HG02588 (cell line): Measurements from ENCODE around the gene VSTM4.
A peak's percentile ranks its signal among the peaks of the same experiment; 100 is the strongest.

Experiments
- ATAC-seq: cut with Tn5 transposase; IDR thresholded peaks from one replicate; pipeline ENCODE4 v1.9.1; 2021; ENCODE audit warnings: mild to moderate bottlenecking, moderate library complexity; ENCODE audit not compliant: unreplicated experiment

The VSTM4 gene

GRCh38 chr10:49093922-49094321 is 21.4 kb downstream of the VSTM4 start:
- no peak for ATAC-seq

DNA sequence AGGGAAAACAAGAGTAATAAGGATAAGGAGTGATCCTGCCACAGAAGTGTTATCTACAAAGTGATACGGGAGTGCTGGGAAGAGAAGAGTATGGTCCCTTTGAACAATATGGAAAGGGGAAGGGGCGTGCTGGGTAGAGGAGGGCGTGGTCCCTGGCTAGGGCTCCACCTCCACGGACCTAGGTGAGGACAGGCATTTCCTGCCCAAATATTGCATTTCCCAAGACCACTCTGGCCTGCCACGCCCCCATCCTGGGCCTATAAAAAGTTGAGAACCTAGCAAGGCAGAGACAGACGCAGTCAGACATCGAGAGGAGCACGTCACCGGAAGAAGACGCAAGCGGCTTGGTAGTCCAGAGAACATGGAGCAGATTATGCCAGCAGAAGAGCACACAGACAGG is 22.8 kb downstream of the VSTM4 start:
- ATAC-seq: no peak

DNA sequence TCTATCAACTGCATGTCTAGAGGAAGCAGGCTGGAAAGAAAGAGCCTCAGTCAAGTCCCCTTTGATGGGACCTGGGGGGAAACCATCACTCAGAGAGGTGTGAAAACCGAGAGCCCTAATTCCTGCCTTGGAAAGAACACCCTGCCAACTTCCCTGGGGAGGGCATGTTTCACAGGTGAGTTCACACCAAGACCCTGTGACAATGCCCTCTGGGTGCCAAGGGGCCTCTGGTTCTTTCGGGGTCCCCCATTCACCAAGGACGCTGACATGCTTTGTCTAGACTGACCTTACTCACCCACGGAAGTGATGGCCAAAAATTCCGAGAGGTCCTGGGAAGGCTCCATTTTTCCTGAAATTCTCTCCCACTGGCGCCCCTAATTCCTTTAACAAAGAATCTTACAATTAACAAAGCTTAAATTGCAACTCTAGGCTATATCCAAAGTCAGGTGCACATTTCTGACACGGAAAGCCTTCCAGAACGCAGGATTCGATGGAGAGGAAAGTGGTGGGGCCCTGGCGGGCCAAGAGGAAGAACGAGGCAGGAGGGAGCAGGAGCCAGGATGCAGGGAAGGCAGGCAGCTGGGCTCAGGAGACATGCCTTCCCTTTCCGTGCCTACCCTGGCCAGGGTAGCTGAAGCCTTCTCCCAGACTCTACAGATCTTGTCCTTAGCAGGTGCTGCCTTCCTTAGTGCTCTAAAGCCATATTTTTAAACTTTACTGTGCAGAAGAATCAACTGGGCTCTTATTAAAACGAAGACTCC is 23.7 kb downstream of the VSTM4 start:
- no peak for ATAC-seq

GRCh38 chr10:49090696-49091380 is 24.5 kb downstream of the VSTM4 start:
- no peak for ATAC-seq

GRCh38 chr10:49090189-49090575 is 25.1 kb downstream of the VSTM4 start:
- ATAC-seq: no peak

DNA sequence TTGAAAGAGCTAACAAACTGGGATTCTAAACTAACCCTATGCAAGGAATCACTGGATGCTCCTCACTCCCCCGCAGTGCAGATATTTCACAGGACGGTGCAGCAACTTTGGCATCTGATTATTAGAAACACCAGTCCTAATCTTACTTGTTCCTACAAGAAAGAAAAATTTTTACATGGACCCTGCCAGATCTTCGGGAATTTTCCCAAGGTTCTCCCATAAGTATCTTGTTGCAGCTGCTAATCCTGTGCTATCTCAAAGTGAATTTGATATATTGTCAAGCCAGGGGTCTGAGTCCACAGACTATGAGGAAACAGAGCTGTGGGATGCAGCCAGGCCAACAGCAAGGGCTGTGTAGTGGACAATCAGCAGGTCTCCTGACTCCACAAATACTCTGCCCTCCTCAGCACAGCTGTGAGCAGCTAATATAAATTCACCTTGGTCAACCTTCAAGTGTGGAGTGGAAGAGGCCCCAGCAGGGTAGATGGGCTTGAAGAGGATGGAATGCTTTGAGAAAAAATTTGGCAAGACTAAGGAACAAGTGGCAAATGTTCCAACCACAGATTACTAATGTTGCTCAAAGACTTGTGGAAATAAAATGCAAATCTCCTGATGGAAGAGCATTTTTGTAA is 25.6 kb downstream of the VSTM4 start:
- ATAC-seq: no peak

DNA sequence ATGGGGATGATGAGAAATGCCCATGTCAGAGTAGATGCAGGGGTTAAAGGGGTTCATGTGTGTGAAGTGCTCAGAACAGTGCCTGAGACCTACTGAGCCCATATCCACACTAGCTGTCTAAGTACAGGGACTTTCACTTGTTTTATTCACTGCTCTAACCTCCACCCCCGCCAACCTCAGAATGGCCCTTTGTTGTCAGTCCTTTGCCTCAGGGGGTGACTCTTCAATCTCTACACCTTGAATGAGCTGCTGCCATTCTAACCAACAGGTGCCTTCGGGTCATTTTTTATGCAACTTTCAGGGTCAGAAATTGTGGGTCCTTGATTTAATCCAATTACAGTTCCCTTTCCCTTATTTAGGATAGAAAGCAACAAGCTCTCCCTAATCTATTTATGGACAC is 26.2 kb downstream of the VSTM4 start:
- ATAC-seq: no peak

DNA sequence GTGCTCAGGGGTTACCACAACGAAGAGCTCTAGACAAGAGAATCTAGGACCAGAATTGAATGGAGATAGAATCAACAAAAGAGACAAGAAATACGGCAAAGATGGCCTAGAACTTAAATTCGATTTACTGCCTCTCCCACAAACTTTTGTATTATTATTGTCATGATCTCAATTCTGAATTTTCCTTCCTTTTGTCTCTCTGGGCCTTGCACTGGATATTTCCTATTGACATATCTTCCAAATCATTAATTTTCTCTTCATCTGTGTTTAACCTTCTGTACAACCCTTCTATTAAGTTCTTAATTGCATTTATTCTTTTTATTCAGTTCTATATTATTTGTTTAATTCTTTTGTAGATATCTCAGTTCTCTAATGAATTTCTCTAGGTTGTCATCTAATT is 28.4 kb downstream of the VSTM4 start:
- no peak for ATAC-seq

DNA sequence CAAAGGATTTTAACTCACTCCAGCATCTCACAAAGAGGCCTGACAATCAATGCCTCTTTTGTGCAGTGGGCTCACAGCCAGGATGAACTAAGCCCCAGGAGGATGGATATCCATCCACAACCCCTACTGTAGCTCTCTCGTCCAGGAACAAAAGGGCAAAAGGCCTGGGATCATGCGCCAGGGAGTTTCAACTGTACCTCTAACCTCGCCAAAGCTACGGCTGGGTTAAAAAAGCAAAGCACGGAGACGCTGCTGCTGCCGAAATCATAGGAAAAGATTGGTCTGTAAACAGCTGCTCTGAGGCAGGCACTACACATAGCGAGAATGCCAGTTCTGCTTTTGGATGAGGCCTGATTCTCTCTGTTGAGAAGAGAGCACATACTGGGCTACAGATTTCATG is 32.1 kb downstream of the VSTM4 start:
- ATAC-seq: no peak

DNA sequence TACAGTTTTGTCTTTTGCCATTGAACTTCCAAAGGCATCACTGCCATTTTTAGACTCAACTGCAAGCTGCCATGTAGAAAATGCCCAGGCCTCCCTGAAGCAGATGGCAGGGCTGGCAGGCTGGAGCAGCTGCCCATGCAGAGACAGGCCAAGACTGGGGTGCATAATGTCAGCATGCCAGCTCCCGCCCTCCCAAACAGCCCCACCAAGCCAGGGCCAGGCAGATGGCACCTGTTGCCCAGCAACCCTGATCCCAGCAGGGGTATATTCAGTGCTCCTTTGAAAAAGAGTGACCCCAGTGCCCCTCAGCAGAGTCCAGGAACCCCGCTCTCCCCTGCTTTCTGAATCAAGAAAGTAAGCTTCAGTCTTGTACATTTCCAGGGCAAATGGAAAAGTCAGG is 32.6 kb downstream of the VSTM4 start:
- ATAC-seq: no peak

DNA sequence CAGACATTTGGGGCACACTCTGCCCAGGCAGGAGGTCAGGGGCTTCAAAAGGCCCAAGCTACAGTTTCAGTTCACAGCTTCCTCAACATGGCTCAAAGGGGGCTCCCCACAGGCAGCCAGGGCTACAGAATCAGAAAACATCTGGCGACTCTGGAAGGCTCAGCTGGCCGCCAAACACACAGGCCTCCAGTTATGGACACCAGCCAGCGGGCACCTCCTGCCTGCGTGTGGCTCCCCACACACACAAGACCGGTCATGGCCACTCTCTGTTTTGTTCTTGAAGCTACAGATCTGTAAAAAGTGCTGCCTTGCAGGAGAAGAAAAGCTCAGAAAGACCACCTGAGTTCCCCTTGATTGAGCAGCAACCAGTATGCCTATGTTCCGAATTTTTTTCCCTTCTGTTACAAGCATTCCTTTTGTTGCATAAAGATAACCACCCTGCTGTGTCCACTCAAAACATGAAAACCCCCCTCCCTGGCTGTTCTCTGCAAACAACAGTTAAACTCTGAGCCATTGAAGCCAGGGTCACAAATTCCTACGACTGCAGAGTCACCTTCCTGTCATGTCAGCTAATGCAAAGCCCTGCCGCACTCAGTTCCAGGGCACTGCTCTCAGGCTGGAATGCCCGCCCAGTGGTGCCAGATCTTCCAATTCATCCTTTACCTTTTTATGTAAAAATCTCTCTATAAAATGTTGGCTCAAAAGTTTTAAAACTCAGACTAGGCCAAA is 33.6 kb downstream of the VSTM4 start:
- no peak for ATAC-seq

DNA sequence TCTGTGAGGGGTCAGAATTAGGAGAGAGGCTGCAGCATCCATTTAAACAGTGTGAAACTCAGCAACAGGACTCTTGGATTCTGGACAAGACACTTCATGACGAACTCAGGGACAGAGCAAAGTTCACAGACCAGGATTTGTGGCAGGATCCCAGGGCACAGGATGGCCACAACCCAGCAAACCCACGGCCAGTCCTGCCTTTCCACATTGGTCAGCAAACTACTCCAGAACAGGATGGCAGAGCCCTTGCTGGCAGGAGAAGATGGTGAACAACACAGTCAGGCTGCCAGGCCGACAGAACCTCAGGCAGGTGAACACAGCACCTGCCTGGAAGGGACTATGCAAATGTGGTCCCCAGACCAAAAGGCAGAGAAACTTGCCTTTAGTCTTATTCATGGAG is 34.4 kb downstream of the VSTM4 start:
- no peak for ATAC-seq

- no peak for ATAC-seq
Observed at GRCh38 chr10:49080071-49080470, 35.3 kb downstream of the VSTM4 start.

DNA sequence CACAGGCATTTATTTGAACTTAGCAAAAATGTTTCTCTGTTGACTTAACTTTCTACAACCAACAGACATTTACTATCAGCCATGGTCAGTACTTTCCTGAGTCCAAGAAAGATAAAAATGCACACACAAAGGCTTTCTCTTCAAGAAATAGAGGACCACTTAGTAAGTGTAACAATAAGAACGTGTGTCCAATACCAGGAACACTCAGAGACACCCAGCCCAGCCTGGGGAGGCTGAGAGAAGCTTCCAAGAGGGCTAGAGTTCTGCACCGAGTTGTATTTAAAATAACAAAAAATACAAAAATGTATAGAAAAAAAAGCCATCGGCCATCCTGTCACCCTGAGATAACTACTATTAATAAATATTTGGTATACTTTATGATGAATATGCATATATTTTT is 35.8 kb downstream of the VSTM4 start:
- ATAC-seq: no peak

DNA sequence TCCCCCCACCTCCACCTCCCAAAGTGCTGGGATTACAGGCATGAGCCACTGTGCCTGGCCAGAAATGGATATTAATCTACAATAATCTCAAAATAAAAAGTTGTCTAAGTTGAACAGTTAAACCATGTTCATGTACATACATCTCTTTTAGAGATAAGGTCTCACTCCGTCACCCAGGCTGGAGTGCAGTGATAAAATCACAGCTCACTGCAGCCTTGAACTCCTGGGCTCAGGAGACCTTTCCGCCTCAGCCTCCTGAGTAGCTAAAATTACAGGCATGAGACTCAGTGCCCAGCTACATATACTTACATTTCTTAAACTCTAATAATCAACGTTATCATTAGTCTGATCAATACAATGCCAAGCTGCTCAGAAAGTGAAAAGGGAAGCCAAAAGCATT is 36.2 kb downstream of the VSTM4 start:
- ATAC-seq: no peak

DNA sequence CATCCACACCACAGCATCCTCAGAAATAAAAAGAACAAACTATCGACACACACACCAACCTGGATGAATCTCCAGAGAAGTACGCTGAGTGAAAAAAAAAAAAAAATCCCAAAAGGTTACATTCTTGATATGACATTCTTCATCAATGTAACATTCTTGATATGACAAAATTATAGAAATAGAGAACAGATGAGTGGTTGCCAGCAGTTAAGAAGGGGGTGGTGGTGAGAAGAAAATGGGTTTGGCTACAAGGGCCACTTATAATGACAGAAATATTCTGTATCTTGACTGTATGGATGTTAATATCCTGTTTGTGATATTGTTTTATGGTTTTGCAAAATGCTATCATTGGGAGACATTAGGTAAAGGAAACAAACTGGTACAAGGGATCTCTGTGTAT is 36.9 kb downstream of the VSTM4 start:
- no peak for ATAC-seq

- ATAC-seq: peak; percentile 68
Observed at GRCh38 chr10:49076741-49077521, 38.4 kb downstream of the VSTM4 start.

DNA sequence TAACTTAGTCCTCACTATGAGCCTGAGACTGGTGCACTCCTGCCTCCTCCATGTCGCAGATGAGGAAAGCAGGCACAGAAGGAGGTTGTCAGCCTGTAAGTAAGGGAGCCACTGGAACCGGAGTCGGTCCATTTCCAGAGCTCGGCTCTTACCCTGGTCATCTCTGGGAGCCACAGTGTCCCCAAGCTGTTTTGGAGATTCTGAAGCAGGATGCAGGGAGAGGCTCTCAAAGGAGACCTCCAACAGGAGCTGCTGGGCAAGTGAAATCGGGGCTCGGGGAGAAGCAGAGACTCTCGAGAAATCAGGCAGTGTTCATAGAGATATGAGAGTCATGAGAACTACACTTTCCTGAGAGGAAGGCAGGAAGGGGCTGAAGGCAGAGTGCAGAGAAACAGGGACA is 39.0 kb downstream of the VSTM4 start:
- no peak for ATAC-seq

- no peak for ATAC-seq
Observed at GRCh38 chr10:49075743-49076142, 39.6 kb downstream of the VSTM4 start.

- ATAC-seq: no peak
Observed at GRCh38 chr10:49074836-49075682, 40.3 kb downstream of the VSTM4 start.
